SK-N-DZ (cell line): ENCODE results near the gene CHAD.
"Not testable (repeated sequence)": the region's sequence is repeated elsewhere in the genome, so short reads cannot be mapped to it uniquely, and the experiment has no call there.

Experiments
- DNase-seq: peaks from one replicate; pipeline ENCODE4 v3.0.0-alpha.2; 2015; ENCODE audit warnings: low spot score

Gene CHAD

DNA sequence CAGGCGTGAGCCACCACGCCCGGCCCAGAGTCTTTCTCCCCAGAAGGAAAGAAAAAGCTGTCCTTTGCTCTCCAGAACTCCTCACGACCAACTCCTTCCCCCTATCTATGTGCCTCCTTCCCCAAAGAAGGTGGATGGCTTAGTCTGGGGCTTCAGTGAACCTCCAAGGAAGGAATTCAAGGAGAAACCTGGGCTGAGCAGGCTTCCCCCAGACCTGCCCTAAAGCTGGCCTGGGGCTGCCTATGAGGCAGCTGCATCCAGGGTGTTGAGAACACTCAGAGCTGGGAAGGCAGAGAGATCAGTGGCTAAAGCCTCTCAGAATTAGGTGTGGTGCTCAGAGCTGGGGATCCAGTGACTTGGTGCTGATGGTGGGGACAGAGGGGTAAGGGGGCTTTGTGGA is 38.9 kb downstream of the CHAD start:
- DNase-seq = no peak

DNA sequence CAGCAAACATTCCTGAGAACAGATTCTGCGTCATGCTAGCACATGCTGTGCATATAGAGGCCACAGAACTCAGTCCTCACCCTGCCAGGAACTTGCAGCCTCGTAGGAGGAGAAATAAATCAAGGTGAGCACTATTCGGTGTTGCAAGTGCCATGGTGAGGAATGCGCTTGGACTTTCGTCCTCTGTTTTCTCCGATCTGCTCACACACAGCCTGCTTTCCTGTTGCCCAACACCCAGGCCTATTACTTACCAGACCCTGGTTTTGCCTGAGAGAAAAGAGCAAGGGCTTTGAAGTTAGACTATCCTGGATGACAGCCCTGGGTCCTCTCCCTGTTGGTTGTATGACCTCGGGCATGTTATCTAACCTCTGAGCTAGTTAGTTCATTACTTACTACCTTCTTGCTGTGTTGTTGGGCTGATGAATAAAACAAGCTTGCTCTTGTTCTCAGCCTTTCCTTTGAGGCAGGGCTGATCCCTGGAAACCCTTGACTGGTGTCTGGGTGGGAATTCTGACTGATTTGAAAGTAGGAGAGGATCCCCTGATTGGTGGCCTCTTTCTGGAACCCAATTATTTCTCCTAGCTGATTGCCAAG is 39.8 kb downstream of the CHAD start:
- no peak for DNase-seq

DNA sequence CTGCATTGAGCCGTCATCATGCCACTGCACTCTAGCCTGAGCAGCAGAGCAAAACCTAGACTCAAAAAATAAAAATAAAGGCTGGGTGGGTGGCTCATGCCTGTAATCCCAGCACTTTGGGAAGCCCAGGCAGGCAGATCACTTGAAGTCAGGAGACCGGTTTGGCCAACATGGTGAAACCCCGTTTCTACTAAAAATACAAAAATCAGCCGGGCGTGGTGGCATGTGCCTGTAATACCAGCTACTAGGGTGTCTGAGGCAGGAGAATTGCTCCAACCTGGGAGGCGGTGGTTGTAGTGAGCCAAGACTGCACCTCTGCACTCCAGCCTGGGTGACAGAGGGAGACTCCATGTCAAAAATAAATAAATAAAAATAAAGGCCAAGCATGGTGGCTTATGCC is 40.6 kb downstream of the CHAD start:
- not testable (repeated sequence) for DNase-seq

DNA sequence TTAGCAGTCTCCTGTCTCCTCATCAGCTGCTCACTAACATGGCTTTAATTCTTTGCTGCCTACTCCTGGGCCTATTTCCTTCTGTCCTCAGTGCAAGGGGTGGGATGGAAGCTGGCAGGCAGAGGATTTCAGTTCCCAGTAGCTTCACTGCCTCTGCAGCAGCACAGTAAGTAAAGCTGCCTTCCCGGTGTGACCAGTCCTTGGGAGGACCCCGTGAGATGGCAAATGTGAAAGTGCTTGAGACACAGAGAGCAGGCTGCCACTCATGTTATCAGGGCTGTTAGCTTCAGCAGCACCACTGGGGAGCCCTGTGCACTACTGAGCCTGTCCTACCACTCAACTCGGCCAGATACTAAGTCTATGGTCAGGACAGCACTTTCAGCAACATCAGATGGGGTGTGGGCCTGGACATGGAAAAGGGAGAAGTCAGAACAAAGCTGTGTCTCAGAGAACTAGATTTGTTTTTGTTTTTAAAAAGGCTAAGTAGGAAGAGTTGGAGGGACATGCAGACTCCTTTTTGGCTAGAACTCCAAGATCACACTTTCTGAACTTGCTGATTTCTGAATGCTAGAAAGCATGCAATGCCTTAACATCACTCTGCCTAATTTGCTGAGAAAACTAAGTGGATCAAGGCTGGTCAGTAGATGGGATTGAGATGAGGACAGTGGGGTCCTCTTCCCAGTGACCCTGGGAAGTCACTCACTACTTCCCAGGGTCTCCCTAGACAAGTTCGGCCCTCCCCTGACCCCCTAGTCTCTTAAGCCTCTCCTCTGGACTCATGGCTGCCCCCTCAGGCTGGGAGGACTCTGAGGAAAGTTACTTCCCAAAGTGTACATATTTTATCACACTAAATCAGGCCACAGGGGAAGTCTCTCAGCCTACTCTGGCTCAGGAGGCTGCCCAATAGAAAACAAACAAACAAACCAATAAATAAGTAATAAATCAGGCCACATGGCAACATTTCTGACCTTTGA is 41.6 kb downstream of the CHAD start:
- DNase-seq = peak; percentile 71

DNA sequence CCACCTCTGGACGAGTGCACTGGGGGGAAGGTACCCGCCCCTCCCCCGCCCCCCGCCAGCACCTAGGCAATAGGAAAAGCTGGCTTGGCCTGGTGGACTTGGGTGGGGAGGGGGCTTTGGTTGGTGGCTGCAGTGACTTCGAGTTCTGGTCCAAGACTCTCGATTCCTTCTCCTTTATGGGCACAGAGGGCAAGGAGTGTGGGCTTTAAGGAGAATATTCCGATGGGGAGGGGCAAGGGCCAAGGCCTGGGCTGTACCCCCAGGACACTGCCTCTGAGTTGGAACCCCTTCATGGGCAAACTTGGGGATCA is 42.3 kb downstream of the CHAD start:
- no peak for DNase-seq

DNA sequence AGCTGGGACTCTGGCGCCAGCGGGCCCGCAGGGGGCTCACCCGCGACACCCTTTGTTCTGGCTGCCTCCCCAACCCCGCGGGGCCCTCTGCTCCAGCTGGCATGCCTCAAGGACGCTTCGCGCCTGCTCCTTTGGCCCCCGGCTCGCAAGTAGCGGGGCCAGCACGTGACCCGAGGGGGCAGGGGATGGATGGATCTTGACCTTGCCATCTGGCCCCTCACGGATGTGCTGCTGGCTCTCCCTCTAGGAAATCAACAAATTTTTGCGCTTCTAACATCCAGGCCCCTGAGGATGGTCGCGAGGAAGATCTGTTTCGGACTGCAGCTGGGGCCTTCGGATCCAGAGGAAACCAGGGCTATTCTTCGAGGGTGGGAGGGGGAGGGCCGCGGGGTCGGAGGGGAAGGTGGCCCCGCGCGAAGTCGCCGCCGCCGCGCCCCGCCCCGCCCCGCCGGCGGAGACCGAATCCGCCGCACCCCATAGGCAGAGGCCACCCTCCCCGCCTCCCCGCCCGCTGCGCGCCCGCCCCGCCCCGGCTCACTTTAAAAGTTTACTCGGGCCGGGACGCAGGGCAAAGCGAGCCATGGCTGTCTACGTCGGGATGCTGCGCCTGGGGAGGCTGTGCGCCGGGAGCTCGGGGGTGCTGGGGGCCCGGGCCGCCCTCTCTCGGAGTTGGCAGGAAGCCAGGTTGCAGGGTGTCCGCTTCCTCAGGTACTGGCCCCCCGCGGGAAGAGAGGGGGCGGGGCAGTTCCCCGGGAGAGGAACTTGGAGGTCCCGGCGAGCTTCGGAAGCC is 42.8 kb downstream of the CHAD start, which contains the start of gene ACSF2:
ACSF2 (plus strand) TSS at position 537 of the 790 bp plus-strand sequence; CDS start at position 581, 44 bp downstream.
- peak; percentile 29 for DNase-seq

DNA sequence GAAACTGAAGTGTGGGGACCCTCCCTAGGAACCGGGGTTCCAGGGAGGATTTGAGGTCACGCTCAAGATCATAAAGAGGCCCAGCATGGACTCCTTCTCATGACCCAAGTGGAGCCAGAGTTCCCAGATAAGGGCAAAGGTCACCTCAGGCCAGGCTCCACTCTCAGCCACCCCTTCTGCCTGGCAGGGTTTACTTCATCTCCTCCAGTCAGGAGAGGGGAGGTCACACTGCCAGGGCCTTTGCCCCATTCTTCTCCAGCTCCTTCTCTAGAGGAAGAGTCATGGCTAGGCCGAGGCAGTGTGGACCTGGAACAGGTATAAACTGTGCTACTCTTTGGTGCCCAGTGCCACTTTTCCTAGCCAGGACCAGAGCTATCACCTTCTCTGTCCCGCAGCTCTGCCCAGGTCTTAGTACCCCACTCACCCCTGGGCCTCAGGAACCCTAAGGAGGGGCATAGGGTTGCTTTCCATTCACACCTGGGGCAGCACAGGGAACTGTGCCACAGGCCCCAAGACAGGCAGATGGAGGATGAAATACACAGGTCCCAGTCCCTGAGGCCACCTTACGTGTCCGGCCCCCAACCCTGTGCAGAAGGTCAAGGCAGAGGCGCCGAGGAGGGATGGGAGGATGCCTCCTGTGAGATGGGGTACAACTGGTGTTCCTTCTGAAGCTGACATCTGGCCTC is 43.5 kb downstream of the CHAD start:
- no peak for DNase-seq

DNA sequence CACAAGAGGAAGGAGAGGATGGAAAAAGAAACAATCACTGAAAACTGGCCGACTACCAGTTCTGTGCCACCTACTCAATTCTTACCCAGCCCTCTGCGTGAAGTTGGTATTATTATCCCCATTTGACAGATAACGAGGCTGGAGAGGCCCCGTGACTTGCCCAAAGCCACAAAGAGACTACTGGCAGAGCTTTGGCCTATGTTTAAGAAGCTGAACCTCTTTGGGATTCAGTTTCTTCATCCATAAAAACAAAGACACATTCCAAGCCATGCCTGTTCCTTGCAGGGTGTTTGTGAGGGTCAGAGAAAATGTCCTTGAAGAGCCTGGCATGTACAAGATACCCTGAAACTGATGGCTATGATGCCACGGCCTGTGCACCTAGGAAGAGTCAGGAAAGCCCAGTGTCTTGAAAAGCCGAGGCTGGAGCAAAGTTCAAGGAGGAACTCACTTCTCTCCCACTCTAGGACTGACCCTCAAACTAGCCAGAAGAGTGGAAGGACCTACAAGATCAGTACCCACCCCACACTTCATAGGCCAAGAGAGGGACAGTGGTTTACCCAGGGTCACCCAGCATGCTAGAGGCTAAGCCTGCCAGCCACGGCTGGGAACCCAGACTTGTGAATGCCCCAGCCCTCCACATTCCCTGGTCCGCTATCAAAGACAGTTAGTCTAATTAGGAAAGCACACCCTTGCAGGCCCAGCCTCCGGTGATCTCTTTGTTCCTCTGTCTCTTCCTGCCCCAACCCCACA is 44.3 kb downstream of the CHAD start:
- DNase-seq = no peak

DNA sequence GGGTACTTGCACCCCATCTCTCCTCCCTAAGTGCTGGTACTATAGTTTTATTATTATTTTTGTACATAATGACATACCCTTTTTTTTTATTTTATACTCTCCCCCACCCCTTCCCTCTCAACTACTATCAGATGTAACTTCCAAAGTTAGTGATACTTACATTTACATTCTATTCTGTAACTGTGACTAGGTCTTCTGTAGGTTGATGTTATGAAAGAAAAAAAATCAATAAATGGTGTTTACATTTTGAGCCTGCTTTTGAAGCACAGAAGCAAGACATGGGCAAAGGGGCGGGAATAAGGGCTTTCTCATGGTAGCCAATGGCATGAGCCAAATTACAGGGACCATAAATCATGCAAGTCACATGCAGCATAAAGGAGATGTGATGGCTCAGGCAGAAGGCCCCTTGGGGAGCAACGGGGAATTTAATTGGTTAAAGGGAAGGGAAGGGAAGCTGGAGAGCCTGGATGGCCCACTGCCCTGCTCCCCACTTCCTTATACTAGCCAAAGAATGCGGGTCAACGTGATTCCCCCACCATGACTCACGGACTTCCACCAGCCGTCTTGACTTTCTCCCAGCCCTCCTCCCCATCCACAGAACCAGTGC is 45.0 kb downstream of the CHAD start:
- peak; percentile 42 for DNase-seq

DNA sequence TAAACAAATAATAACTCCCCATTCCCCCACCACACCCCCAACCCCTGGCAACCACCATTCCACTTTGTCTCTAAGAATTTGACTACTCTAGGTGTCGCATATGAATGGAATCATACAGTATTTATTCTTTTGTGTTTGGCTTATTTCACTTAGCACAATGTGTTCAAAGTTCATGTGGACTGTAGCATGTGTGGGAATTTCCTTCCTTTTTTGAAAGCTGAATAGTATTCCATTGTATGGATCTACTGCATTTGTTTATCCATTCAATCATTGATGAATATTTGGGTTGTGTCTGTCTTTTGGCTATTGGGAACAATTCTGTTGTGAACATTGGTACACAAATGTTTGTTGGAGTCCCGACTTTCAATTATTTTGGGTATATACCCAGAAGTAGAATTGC is 45.9 kb downstream of the CHAD start:
- DNase-seq = no peak

DNA sequence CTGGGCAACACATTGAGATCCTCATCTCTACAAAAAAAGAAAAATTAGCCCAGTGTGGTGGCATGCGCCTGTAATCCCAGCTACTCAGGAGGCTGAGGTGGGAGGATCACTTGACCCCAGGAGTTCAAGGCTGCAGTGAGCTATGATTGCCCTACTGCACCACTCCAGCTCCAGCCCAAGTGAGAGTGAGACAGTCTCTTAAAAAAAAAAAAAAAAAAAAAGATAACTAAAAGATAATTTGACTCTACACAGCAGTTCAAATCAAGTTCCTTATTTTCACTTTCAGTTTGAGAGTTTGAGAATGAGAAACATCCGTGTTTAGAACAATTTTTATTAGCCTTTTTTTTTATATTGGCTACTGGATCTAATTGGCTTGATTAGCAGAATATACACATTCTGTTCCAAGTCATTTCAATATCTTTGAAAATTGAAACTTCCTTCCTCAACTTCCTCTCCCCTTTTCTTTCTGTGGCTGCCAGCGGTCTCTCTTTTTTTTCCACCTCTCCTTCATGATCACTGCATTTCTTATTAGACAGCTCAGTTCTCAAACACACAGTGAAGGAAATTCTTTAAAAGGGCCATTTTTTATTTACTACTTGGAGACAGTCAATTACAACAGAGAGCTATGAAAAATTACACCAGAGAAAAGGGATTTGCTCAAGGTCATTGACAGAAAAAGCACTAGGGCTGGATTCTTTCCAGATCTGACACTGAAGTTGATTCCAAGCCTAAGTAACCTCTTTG is 47.2 kb downstream of the CHAD start:
- DNase-seq = no peak

DNA sequence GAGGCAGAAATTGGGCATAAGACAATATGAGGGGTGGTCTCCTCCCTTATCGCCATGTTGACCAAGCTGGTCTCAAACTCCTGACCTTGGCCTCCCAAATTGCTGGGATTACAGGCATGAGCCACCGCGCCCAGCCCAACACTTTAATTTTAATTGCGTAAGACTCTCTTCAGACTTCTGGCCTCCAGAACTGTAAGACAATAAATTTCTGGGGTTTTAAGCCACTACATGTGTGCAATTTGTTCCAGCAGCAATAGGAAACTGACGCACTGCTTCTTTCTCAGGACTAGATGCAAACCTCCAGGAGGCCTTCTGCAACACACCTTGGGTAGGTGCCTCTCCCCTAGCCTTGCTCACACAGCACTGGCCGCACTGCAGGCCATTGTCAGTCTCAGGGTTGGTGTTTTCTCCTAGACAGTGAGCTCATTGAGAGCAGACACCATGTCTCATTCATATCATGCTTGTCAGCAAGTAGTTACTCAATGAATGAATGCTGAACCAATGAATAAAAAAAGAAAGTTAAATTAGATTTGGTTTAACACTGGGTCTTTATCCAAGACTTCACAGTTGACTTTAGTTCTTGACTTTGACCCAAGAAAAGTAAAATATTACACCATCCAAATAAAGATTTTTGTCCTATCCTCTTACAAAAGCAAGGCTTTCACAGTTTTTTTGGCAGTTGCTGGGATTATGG is 48.1 kb downstream of the CHAD start:
- no peak for DNase-seq

DNA sequence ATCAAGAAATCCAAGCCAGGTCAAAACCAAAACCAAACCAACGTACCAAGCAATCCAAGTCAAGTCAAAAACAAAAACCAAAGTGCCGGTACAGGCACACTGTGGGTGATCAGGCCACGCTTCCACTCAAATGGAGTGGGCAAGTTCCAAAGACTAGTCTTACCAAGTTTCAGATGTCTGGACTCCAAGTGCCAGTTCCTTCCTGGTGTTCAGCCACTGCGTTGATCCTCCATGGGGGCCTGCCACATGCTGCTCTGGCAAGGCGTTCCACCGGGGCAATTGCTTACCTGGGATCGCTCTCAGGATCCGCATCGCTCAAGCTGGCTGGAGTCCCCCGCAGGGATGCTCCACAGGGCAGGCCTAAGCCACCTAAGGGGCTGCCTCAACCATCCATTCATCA is 49.1 kb downstream of the CHAD start:
- DNase-seq = not testable (repeated sequence)

DNA sequence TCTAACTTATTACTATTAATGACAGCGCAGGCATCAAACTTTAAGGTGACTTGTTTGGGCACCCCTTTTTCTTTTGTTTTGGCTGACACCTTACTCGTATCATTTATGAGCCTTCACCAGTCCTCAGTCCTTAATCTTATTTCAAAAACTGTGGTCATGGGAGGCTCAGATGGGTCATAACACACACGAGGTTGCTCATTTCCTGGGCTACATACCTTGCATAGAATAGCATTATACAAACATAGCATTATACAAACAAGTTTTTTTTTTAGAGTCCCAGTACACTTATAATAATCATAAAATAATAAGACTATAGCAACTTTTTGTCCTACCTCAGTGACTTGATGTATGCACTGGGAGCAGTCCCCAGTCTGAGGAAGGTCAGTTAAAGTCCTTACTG is 53.9 kb downstream of the CHAD start:
- DNase-seq = no peak
